GM19455 (cell line): ENCODE measurements around the gene PPIAL4G.
A peak's percentile ranks its signal among the peaks of the same experiment; 100 is the strongest.
"Not testable (repeated sequence)": the region's sequence is repeated elsewhere in the genome, so short reads cannot be mapped to it uniquely, and the experiment has no call there.

Experiments used
- ATAC-seq: cut with Tn5 transposase; IDR thresholded peaks from one replicate; pipeline ENCODE4 v1.9.1; 2021; ENCODE audit not compliant: unreplicated experiment

The PPIAL4G gene

DNA sequence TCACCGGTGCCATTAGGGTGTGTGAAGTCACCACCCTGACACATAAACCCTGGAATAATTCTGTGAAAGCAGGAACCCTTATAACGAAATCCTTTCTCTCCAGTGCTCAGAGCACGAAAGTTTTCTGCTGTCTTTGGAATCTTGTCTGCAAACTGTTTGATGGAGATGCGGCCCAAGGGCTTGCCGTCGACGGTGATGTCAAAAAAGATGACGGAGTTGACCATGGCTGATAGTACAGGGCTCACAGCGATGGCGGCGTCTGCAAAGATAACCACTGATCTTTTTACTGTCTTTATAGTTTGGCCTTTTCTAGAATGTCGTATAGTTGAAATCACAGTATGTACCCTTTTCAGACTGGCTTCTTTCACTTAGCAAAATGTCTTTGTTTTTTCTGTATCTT, at the start of gene PPIAL4G:
Gene PPIAL4G (minus strand): TSS at position 274 of the 400 bp plus-strand sequence. CDS start 50 bp downstream, at position 224.
- ATAC-seq = not testable (repeated sequence)

DNA sequence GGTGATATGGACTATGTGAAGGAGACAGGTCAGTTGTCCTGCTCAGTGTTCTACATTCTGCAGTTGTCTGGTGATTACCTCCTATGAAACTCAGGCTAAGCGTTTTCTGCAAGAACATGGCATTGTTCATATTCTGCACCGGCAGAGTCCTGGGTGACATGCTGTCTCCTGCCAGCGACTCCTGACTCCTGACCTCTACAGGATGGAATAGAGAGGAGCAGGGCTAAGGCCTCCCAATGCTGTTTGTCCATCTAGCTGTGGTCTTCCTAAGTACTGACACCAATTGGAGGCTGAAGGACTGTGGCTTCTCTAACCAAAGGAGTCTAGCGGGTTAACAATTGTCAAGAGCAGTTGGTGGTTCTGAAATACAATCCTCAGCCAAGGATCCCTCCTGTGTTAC, 49.1 kb upstream of the PPIAL4G start:
- not testable (repeated sequence) for ATAC-seq

DNA sequence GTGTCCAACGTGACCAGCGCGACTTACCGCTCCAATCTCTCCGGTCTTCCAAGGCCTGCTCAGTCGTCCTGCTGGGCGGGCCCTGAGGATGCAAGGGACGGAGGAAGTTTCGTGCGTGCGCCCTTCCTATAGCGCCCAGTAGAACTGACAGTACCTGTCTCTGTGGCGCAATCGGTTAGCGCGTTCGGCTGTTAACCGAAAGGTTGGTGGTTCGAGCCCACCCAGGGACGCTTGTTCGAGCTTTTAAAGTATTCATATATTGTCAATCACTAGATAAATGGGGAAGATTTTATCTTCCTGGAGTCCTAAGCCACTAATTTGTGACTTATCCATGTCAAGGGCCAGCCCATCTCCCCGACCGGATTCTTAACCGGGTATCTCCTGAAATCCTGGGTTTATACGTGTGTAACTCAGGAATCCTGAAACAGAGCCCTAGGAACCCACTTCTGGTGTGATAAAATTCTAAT, 46.0 kb upstream of the PPIAL4G start:
- not testable (repeated sequence) for ATAC-seq

DNA sequence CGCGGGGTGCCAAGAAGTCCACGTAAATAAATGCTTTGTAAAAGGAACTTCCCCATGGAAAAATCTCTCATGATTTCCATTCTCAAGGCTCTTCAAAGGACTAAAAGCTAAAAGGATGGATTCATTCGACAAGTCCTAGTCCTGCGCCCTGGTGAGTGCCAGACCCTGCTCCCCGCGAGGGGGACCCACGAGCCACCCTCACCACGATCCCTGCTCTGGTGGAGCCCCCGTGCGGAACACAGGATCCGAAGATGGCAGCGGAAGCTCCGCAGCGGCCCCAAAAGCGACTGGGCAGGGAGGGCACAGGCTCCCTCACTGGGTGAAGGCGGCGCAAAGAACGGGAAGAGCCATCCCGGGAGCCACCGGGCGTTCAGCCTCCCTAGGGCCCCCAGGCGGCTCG, 45.5 kb upstream of the PPIAL4G start:
- not testable (repeated sequence) for ATAC-seq

DNA sequence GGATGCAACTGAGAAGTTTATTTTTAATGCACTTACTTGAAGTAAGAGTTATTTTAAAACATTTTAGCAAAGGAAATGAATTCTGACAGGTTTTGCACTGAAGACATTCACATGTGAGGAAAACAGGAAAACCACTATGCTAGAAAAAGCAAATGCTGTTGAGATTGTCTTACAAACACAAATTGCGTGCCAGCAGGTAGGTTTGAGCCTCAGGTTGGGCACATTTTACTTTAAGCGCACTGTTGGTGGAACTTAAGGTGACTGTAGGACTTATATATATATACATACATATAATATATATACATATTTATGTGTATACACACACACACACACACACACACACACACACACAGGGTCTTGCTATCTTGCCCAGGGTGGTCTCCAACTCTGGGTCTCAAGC, 43.5 kb upstream of the PPIAL4G start:
- ATAC-seq = not testable (repeated sequence)

DNA sequence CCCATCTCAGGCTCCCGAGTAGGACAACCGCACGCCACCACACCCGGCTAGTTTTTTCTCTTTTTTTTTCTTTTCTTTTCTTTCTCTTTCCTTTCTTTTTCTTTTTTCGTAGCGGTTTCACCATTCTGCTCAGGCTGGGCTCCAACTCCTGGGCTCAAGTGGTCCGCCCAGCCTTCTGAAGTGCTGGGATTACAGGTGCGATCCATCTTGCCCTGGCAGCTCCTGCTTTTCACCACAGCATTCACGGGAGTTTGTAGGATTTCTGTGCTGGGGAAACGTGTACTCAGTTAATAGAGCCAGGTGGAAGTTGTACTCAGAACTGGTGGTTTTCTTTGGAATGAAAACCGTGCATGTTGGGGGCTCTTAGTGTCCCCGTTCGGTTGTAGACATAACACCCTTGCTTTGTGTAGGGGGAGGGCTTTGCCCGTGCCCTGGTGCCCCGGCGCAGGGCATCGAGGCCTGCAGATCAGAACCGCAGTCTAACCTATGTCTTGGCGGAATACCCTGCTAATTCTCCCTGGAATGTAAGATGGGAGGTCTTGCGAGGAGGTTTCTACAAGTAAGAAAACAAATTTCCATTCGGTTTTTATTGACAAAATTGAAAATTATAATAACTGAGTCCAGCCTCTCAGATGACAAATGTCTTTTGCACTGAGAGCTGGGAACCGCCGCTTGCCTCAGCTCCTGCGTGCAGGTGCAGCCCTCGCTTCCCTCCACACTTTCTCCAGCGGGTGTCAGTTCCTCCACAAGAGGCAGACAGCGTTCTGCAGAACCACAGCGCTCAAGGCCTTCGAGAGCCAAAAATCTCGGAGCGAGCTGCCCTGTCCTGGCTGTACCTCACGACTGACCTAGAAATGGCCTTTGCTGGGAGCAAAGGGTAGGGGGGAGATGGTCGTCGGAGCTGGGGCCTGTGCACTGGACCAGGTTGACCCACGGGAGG, 40.4 kb upstream of the PPIAL4G start:
- not testable (repeated sequence) for ATAC-seq

DNA sequence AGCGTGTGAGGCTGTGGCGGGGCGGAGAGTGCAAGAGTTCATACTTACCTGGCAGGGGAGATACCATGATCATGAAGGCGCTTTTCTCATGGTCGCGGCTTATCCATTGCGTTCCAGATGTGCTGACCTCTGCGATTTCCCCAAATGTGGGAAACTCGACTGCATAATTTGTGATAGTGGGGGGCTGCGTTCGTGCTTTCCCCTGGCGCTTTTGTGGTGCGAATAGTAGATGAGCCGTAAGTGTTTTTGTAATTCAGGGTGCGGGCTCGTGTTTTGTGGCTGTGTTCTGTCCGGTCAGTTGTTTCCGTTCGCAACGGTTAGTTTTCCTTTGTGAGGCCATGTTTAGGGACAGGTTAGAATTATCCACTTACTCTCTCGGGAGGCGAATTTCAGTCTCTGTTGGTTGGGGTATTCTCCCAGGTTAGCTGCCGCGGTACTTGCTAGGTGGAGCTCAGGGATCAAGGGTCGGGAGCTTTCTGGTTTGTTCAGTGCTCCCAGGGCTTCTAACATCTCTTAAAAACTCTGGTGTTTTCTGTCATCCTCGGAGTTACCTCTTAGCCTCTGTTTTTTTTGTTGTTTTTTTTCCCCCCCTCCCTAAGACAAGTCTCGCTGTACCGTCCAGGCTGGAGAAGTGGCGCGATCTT, 39.6 kb upstream of the PPIAL4G start:
- ATAC-seq = peak; percentile 81

DNA sequence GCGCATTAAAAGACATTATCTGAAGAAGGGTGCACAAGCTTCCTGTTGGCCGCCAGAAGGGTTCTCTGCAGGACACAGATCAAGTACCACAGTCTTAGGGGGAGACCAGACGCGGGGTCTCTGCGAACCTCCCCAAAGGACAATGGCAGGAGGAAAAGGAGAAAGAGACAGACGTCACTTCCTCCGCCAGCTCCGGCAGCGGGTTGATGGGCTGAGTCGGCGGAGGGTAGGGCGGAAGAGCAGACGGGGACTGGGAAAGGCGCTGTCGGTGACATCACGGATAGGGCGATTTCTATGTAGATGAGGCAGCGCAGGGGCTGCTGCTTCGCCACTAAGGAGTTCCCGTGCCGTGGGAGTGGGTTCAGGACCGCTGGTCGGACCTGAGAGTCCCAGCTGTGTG, 39.0 kb upstream of the PPIAL4G start:
- ATAC-seq = peak; percentile 47

DNA sequence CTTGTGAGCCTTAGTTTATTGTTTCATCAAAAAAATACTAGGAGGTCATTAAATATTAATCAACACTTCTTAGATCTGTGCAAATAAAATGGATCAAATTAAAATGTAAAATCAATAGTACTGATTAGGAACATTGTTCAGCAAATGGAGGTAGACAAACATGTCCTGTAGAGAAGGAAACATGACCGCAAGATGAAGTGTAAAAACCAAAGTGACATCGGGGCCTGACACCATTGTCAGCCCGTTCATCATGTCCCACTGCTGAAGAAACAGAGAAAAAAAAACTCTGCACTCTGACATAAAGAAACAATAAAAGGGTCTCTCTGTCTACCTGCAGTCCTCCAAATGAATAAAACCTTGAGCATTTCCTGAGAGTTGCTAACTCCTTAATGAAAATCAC, 31.2 kb upstream of the PPIAL4G start:
- ATAC-seq = not testable (repeated sequence)

DNA sequence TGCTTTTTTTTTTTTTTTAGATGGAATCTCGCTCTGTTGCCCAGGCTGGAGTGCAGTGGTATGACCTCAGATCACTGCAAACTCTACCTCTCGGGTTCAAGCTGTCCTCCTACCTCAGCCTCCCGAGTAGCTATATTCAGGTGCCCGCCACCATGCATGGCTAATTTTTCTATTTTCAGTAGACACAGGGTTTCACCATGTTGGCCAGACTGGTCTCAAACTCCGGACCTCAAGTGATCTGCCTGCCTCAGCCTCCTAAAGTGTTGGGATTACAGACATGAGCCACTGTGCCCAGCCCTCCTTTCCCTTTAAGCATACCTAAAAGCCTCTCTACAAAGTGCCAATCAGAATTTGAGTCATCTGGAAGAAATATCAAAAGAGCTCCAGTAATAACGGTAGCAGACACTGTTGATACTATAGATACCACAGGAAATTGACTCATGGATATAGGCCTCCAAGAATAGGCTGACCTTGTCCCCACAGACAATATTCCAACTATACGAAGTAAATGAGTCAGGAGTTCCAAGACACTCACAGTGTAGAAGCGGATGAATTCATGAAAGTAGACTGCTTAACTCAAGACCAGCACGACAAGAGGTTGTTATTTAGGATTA, 29.6 kb upstream of the PPIAL4G start:
- not testable (repeated sequence) for ATAC-seq

DNA sequence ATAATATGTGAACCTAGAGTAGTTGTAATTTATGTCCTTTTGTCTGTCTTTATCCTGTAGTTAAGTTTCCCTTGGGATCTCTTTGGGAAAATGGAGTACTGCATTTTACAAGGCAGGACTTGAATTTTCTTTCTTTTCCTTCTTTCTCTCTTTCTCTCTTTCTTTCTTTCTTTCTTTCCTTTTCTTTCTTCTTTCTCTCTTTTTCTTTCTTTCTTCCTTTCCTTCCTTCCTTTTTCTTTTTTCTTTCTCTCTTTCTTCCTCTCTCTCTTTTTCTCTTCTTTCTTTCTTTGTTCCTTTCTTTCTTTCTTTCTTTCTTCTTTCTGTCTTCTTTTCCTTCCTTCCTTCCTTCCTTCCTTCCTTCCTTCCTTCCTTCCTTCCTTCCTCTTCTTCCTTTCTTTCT, 10.8 kb upstream of the PPIAL4G start:
- not testable (repeated sequence) for ATAC-seq

DNA sequence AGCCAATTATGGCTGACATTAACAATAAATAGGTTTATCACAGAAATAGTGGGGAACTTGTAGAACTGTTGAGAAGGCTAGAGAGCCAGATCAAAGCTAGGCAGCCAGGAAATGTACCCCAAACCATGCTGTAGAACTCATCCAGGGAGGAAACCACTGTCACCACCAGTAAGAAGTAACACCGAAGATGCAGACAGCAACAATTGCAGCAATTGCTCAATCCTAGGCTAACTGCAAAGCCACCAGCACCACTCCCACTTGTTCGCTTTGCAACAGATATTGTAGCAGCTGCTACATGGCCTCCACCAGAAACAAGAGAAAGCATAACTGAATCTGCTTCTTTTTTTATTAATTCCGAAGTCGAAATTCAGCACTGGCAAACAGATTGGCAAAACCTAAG, 2.0 kb downstream of the PPIAL4G start:
- not testable (repeated sequence) for ATAC-seq

DNA sequence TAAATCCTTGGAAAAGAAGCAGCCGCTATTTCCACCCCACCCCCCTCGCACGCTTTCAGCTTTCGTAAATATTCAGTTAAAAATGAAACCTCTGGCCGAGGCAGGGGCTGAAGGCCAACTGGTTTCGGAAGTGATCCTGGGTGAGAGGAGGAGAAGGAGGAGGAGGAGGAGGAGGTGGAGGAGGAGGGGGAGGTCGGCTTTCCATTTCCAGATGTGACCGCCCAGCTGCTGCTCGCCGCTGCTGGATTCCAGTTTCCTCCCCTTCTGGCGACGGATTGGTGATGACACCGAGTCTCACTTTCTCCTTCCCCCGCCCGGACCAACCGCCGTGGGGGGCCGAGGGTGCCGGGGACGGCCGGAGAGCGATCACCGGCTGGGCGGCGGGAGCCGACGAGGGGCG, 23.4 kb downstream of the PPIAL4G start:
- not testable (repeated sequence) for ATAC-seq

DNA sequence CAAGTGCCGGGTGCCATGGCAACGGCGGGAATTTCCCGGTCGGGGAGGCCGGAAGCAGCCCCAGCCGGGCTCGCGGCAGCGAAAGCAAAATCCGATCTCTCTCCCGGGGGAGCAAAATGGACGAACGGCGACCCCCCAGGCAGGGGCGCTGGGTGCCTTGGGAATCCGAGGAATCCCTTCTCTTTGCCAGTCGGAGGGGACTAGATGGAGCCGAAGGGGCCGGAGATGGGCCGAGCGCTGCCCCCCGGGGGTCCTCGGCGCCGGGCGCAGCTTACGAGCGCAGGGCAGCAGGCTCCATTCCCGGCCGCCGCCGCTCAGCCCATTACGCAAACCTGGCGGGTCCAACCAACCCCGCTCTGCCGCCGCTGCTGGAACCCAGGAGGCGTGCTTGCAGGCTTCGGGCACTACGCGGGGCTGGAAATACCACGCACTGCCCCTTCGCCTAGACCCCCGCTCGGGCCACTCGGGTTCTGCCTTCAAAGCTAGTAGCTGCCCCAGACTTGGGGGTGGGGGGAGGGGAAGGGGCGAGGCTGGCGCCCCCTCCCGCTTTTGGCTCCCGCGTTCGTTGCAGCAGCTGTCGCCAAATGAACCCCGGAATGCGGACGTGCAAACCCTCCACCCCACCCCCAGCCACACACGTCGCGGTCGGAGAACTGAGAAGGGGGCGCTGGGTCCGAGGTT, 24.1 kb downstream of the PPIAL4G start:
- not testable (repeated sequence) for ATAC-seq

DNA sequence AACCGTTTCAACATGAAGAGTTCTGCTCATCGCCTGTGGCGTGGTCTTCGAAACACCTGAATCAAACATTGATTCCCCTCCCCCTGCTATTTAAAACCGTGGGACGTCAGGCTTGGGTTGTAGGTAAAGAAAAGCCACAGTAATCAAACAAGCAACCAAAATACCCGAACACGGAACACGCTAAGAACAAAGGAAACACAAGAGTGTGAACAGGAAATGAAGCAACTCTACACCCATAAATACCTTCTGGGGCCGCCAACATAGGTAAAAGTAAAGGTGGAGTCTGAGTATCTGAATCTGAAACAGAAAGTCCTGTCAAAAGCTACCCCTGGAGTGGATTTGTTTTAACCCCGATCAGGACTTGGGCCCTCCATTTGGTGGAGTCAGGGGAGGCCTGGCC, 24.7 kb downstream of the PPIAL4G start:
- not testable (repeated sequence) for ATAC-seq

DNA sequence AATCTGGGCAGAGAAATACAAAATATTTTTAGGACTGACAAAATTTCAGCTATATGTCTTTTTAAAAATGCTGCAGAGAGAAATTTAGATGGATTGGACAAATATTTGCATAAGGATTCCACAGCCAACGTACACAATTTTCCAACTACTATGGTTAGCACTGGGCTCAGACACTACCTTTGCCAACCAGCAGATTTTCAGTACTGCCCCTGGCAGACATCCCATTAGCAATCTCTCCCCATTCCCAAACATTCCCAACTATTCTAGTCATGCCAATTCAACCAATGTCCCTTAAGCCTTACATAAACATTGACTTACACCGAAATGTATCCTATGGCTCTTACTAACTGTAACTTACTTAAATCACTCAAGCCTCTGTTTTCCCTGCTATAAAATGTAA, 30.3 kb downstream of the PPIAL4G start:
- ATAC-seq = not testable (repeated sequence)

DNA sequence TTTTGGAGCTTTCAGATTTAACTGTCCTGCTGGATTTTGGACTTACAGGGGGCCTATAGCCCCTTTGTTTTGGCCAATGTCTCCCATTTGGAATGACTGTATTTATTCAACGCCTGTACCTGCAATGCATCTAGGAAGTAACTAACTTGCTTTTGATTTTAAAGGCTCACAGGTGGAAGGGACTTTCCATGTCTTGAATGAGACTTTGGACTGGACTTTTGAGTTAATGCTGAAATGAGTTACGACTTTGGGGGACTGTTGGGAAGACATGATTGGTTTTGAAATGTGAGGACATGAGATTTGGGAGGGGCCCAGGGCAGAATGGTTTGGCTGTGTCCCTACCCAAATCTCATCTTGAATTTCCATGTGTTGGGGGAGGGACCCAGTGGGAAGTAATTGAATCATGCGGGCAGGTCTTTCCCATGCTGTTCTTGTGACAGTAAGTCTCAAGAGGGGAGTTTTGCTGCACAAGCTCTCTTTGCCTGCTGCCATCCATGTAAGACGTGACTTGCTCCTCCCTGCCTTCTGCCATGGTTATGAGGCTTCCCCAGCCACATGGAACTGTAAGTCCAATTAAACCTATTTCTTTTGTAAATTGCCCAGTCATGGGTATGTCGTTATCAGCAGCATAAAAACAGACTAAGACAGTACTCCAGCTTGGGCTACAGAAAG, 43.3 kb downstream of the PPIAL4G start:
- ATAC-seq = not testable (repeated sequence)

DNA sequence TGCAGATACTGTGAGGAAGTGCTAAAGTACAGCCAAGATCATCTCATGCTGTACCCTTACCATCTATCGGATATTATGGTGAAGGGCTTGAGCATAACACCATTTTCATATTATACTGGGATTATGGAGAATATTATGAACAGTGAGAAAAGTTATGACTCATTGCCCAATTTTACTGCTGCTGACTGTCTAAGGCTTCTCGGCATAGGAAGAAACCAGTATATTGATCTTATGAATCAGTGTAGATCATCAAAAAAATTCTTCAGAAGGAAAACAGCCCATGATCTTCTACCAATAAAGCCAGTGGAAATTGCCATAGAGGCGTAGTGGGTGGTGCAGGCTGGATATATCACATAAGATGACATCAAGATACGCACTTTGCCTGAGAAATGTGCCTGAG, 47.7 kb downstream of the PPIAL4G start:
- ATAC-seq = no peak

DNA sequence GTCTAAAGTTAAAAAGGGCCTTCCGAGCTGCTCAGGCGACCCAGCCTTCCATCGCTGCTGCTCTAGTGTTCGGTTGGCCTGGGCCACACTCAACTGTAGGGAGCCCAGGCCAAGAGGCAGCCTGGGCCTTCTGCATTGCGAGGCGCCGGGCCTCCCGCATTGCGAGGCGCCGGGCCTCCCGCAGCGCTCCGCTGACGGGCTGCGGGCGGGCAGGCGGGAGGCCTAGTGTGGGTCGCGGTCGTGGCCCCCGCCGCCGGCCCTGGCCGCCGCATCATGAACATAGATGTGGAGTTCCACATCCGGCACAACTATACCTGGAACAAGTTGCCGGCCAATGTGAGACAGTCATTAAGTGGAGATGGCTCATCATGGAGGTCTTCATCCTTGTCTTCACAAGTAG, 48.3 kb downstream of the PPIAL4G start:
- ATAC-seq = no peak

DNA sequence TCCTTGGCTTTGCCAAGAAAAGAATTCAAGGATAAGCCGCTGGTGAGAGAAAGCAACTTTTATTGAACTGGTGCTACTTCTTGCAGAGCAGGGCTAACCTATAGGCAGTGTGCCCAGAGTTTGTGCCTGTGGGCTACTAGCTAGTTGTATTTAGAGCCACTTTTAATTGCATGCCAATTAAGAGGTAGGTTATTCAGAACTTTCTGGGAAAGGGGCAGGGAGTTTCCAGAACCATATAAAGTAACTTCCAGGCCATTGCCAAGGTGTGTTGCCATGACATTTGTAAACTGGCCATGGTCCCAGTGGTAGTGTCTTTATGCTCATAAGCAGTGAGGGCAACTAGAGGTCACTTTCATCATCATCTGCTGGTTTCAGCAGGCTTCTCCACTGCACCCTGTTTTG, 50.2 kb downstream of the PPIAL4G start:
- not testable (repeated sequence) for ATAC-seq
